GM19099 (cell line): ENCODE data around the gene MYPN.

Source experiments
- POLR2A ChIP-seq: IDR thresholded peaks from 3 replicates; pipeline ENCODE4 v1.6.1; 2011; ENCODE audit warnings: low read depth; ENCODE audit not compliant: insufficient read length; ENCODE audit errors: extremely low read depth

The MYPN gene

GRCh38 chr10:68084469-68084868 is 24.8 kb upstream of the MYPN start:
- no peak for TF ChIP-seq POLR2A

GRCh38 chr10:68086011-68086410 is 23.3 kb upstream of the MYPN start:
- no peak for TF ChIP-seq POLR2A

GRCh38 chr10:68086910-68087684 is 22.2 kb upstream of the MYPN start:
- no peak for TF ChIP-seq POLR2A

- TF ChIP-seq POLR2A, result no peak
Observed at GRCh38 chr10:68087685-68088401, 21.4 kb upstream of the MYPN start.

GRCh38 chr10:68088740-68089139 is 20.5 kb upstream of the MYPN start:
- no peak for TF ChIP-seq POLR2A

GRCh38 chr10:68090586-68090985 is 18.7 kb upstream of the MYPN start:
- TF ChIP-seq POLR2A, result no peak

- TF ChIP-seq POLR2A, result no peak
Observed at GRCh38 chr10:68092512-68092911, 16.8 kb upstream of the MYPN start.

- no peak for TF ChIP-seq POLR2A
Observed at GRCh38 chr10:68095153-68095552, 14.1 kb upstream of the MYPN start.

- TF ChIP-seq POLR2A, result no peak
Observed at GRCh38 chr10:68096913-68097516, 12.3 kb upstream of the MYPN start.

- TF ChIP-seq POLR2A, result no peak
Observed at GRCh38 chr10:68099736-68100135, 9.6 kb upstream of the MYPN start.

- TF ChIP-seq POLR2A, result no peak
Observed at GRCh38 chr10:68101066-68101465, 8.2 kb upstream of the MYPN start.

GRCh38 chr10:68103261-68103878 is 5.9 kb upstream of the MYPN start:
- TF ChIP-seq POLR2A, result no peak

- no peak for TF ChIP-seq POLR2A
Observed at GRCh38 chr10:68103901-68104300, 5.4 kb upstream of the MYPN start.

- TF ChIP-seq POLR2A, result no peak
Observed at GRCh38 chr10:68105820-68106219, 3.5 kb upstream of the MYPN start.

- no peak for TF ChIP-seq POLR2A
Observed at GRCh38 chr10:68106656-68107055, 2.6 kb upstream of the MYPN start.

GRCh38 chr10:68107651-68108050 is 1.6 kb upstream of the MYPN start:
- no peak for TF ChIP-seq POLR2A

GRCh38 chr10:68108051-68108450 is 1.2 kb upstream of the MYPN start:
- TF ChIP-seq POLR2A, result no peak
